ENCODE measurements around the gene DLGAP1. TPM values are rescaled to one million over a fixed set of nuclear protein-coding genes. Genes with fewer than 3 reads are reported as not detected.

DLGAP1 gene
- total RNA-seq, 4 donors from 2014 or later, result 1.2 to 1.4 (median 1.4) TPM

DNA sequence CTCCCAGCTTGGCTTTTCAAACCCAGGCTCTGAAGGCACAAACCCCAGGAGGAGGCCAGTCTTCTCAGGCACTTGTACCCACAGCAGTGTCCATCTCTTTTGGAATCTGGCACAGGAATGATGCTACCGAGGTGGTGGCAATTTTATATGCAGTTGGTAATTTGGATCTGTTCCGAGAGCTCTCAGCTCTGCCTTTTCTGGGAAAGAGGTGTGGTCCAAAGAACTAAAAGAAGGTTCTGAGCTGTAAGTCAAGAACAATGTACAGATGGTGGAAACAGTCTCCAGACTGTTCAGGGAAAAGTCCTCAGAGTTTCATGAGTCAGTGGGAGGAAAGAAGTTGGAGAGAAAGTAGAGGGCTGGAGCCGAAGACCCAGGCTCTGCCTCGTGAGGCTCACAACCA, 651.8 kb downstream of the DLGAP1 start:
- 67% methylated on average over 4 of the region's 4 CpGs for WGBS

GRCh38 chr18:3799515-3799914, 655.6 kb downstream of the DLGAP1 start:
- DNase-seq (ENCODE audit: extremely low spot score), result no peak
- H3K27me3 ChIP-seq, result peaks cover 0 to 4% (median 0%) of the 10 kb centered on the region in 4 donors
- WGBS, result 45% methylated on average over 4 of the region's 4 CpGs
- H3K27ac ChIP-seq (replicated peaks in 1 of 4), result no peak overlapping the region
- intact Hi-C loops (cut with DNase I), result no loop called here
- no peak overlapping the region for H3K4me3 ChIP-seq
- H3K36me3 ChIP-seq, result no peaks in the 10 kb centered on the region
- peaks cover 0 to 6% (median 0%) of the 10 kb centered on the region in 4 donors for H3K4me1 ChIP-seq
- no peak for TF ChIP-seq EP300 (IDR thresholded peaks at IDR 0.05)
- TF ChIP-seq, protein P1, sequence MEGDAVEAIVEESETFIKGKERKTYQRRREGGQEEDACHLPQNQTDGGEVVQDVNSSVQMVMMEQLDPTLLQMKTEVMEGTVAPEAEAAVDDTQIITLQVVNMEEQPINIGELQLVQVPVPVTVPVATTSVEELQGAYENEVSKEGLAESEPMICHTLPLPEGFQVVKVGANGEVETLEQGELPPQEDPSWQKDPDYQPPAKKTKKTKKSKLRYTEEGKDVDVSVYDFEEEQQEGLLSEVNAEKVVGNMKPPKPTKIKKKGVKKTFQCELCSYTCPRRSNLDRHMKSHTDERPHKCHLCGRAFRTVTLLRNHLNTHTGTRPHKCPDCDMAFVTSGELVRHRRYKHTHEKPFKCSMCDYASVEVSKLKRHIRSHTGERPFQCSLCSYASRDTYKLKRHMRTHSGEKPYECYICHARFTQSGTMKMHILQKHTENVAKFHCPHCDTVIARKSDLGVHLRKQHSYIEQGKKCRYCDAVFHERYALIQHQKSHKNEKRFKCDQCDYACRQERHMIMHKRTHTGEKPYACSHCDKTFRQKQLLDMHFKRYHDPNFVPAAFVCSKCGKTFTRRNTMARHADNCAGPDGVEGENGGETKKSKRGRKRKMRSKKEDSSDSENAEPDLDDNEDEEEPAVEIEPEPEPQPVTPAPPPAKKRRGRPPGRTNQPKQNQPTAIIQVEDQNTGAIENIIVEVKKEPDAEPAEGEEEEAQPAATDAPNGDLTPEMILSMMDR (IDR thresholded peaks at IDR 0.05), result no peak
- H3K9me3 ChIP-seq, result no peaks in the 10 kb centered on the region

More for the DNA sequence above, 651.8 kb downstream of the DLGAP1 start:
- Histone ChIP-seq H3K36me3 (no peaks in the 10 kb centered on the region), H3K9me3 (no peaks in the 10 kb centered on the region), H3K27me3 (peaks cover 0 to 4% (median 0%) of the 10 kb centered on the region in 4 donors), H3K4me1 (peaks cover 0 to 6% (median 0%) of the 10 kb centered on the region in 4 donors), H3K27ac (replicated peaks in 1 of 4) (no peak overlapping the region), H3K4me3 (no peak overlapping the region)
- no peak for DNase-seq (ENCODE audit: extremely low spot score)
- intact Hi-C loops (cut with DNase I), result no loop called here
- no peak for TF ChIP-seq EP300 (IDR thresholded peaks at IDR 0.05)
- no peak for TF ChIP-seq POLR2AphosphoS5 (IDR thresholded peaks at IDR 0.05)
- no peak for TF ChIP-seq POLR2A (IDR thresholded peaks at IDR 0.05; ENCODE audit: low read depth)
- TF ChIP-seq, protein P1 (IDR thresholded peaks at IDR 0.05), result no peak

- H3K36me3 ChIP-seq, result no peaks in the 10 kb centered on the region
- WGBS, result 75% methylated on average over 3 of the region's 3 CpGs
- intact Hi-C loops (cut with DNase I), result no loop called here
- H3K4me1 ChIP-seq, result peaks cover 0 to 6% (median 1%) of the 10 kb centered on the region in 4 donors
- TF ChIP-seq POLR2AphosphoS5 (IDR thresholded peaks at IDR 0.05), result no peak
- TF ChIP-seq POLR2A (IDR thresholded peaks at IDR 0.05; ENCODE audit: low read depth), result no peak
- TF ChIP-seq, protein P1 (IDR thresholded peaks at IDR 0.05), result no peak
- TF ChIP-seq EP300 (IDR thresholded peaks at IDR 0.05), result no peak
- H3K27me3 ChIP-seq, result peaks cover 0 to 1% (median 0%) of the 10 kb centered on the region in 4 donors
- H3K9me3 ChIP-seq, result no peaks in the 10 kb centered on the region
- no peak overlapping the region for H3K27ac ChIP-seq (replicated peaks in 1 of 4)
- DNase-seq (ENCODE audit: extremely low spot score), result no peak
- no peak overlapping the region for H3K4me3 ChIP-seq
Observed at GRCh38 chr18:3798032-3798431, 657.1 kb downstream of the DLGAP1 start.

GRCh38 chr18:3796434-3796833, 658.7 kb downstream of the DLGAP1 start:
- Histone ChIP-seq H3K36me3 (no peaks in the 10 kb centered on the region), H3K4me1 (peaks cover 0 to 6% (median 1%) of the 10 kb centered on the region in 4 donors), H3K27ac (replicated peaks in 1 of 4) (no peak overlapping the region), H3K4me3 (no peak overlapping the region), H3K9me3 (no peaks in the 10 kb centered on the region), H3K27me3 (no peaks in the 10 kb centered on the region)
- 99% methylated on average over 6 of the region's 6 CpGs for WGBS
- intact Hi-C loops (cut with DNase I), result no loop called here
- TF ChIP-seq POLR2AphosphoS5 (IDR thresholded peaks at IDR 0.05) (no peak), POLR2A (IDR thresholded peaks at IDR 0.05; ENCODE audit: low read depth) (no peak), EP300 (IDR thresholded peaks at IDR 0.05) (no peak)
- TF ChIP-seq, protein P1 (IDR thresholded peaks at IDR 0.05), result no peak
- no peak for DNase-seq (ENCODE audit: extremely low spot score)
